GM19351 (cell line): ENCODE results near the gene RALGPS1.
"Not testable (repeated sequence)": the region's sequence is repeated elsewhere in the genome, so short reads cannot be mapped to it uniquely, and the experiment has no call there.

ENCODE experiments used
- ATAC-seq: cut with Tn5 transposase; IDR thresholded peaks from one replicate; pipeline ENCODE4 v1.9.1; 2021; ENCODE audit warnings: mild to moderate bottlenecking, moderate library complexity; ENCODE audit not compliant: unreplicated experiment

Gene RALGPS1

GRCh38 chr9:127132921-127133647 is 218.5 kb downstream of the RALGPS1 start:
- no peak for ATAC-seq

GRCh38 chr9:127133739-127134167 is 219.2 kb downstream of the RALGPS1 start:
- ATAC-seq, result no peak

- no peak for ATAC-seq
Observed at GRCh38 chr9:127135056-127135745, 220.6 kb downstream of the RALGPS1 start.

- ATAC-seq, result no peak
Observed at GRCh38 chr9:127136081-127136879, 221.7 kb downstream of the RALGPS1 start.

- ATAC-seq, result no peak
Observed at GRCh38 chr9:127136880-127137639, 222.5 kb downstream of the RALGPS1 start.

GRCh38 chr9:127137640-127138360 is 223.2 kb downstream of the RALGPS1 start:
- ATAC-seq, result no peak

- ATAC-seq, result no peak
Observed at GRCh38 chr9:127138444-127138843, 223.9 kb downstream of the RALGPS1 start.

GRCh38 chr9:127139071-127139731 is 224.6 kb downstream of the RALGPS1 start:
- ATAC-seq, result no peak

GRCh38 chr9:127139775-127140174 is 225.2 kb downstream of the RALGPS1 start:
- no peak for ATAC-seq

GRCh38 chr9:127140181-127140580 is 225.6 kb downstream of the RALGPS1 start:
- ATAC-seq, result no peak

- no peak for ATAC-seq
Observed at GRCh38 chr9:127140842-127141675, 226.5 kb downstream of the RALGPS1 start.

GRCh38 chr9:127142291-127142690 is 227.7 kb downstream of the RALGPS1 start:
- no peak for ATAC-seq

GRCh38 chr9:127142931-127143464 is 228.4 kb downstream of the RALGPS1 start:
- no peak for ATAC-seq

- no peak for ATAC-seq
Observed at GRCh38 chr9:127143920-127144465, 229.4 kb downstream of the RALGPS1 start.

GRCh38 chr9:127144670-127145445 is 230.3 kb downstream of the RALGPS1 start:
- no peak for ATAC-seq

GRCh38 chr9:127146841-127147240 is 232.3 kb downstream of the RALGPS1 start:
- ATAC-seq, result not testable (repeated sequence)

GRCh38 chr9:127147251-127147650 is 232.7 kb downstream of the RALGPS1 start:
- ATAC-seq, result no peak
